H1 (cell line): ENCODE results near the gene ARHGAP26. TPM values are rescaled to one million over a fixed set of nuclear protein-coding genes. Genes with fewer than 3 reads are reported as not detected.

Experiments used
- CEBPB ChIP-seq: IDR thresholded peaks from 2 replicates; pipeline ENCODE4 v1.6.1; 2012; ENCODE audit warnings: low read depth, low read length
- CHD1 ChIP-seq: IDR thresholded peaks from 2 replicates; pipeline ENCODE4 v1.6.1; 2012; ENCODE audit warnings: low read depth, low read length, improper control_type of control experiment
- CHD7 ChIP-seq: fragments of 300-600 bp; sonication (generic); IDR thresholded peaks from 2 replicates; pipeline ENCODE4 v1.7.1; 2012; ENCODE audit warnings: low read length, moderate library complexity, mild to moderate bottlenecking, inconsistent platforms; ENCODE audit not compliant: insufficient replicate concordance
- polyA plus RNA-seq, 7 experiments: library from polyadenylated mRNA; depleted of rRNA in 3 of 7; stranded (reverse) in 5 of 7; unstranded in 2 of 7; fragments of >200 nt in 5 of 7; fragments of 200-250 nt in 2 of 7; gene quantifications; 1 replicate in 5 of 7; 2 replicates in 1 of 7; 4 replicates in 1 of 7; pipeline versions ENCODE4 v1.2.1 to v1.2.3, GENCODE V29; 2011 to 2013; ENCODE audit warnings: missing spikeins in 2 of 7, mixed read lengths in 2 of 7
- total RNA-seq: library from RNA; stranded (reverse); fragmentation: NEBNext Ultra II Directional; extraction: Animal tissue kit (Norgen Biotek cat#: 25700); gene quantifications from 2 replicates; pipeline ENCODE4 v1.2.1, GENCODE V29; 2021

ARHGAP26 gene
- total and polyA plus RNA-seq, 2 of the 8 experiments (the other 6 are each of a cell fraction or from before 2014, with no cell fraction given) = 7.1 to 24.8 TPM

- TF ChIP-seq CHD7 (no peak), CEBPB (no peak), CHD1 (no peak)
Measured at GRCh38 chr5:143207563-143208364, 437.6 kb downstream of the ARHGAP26 start (continued).
